Right cardiac atrium (tissue), 5 donors: ENCODE measurements around the gene HCAR3. TPM values are rescaled to one million over a fixed set of nuclear protein-coding genes. Genes with fewer than 3 reads are reported as not detected.
"Not testable (repeated sequence)": the region's sequence is repeated elsewhere in the genome, so short reads cannot be mapped to it uniquely, and the experiment has no call there.

ENCODE experiments used
- ATAC-seq, 2 donors: fragments of 200-7000 bp; cut with Tn5 transposase; one replicate each; pipeline versions ENCODE4 v1.8.0 to v1.9.1; 2020; ENCODE audit warnings: moderate library complexity in 2 of 2, mild to moderate bottlenecking in 1 of 2
- DNase-seq, 3 donors: peaks; one replicate each; pipeline ENCODE4 v3.0.0-alpha.2; 2020
- H3K27ac ChIP-seq: one replicate; pipeline ENCODE4 v1.5.1; 2013; ENCODE audit warnings: mild to moderate bottlenecking, low read length, control low read depth, moderate library complexity
- H3K27me3 ChIP-seq: one replicate; pipeline ENCODE4 v1.6.1; 2013; ENCODE audit not compliant: control insufficient read depth, insufficient read depth
- H3K4me1 ChIP-seq: one replicate; pipeline ENCODE4 v1.6.1; 2013; ENCODE audit warnings: low read length; ENCODE audit not compliant: control insufficient read depth, insufficient read depth
- H3K4me3 ChIP-seq: one replicate; pipeline ENCODE4 v1.5.1; 2013; ENCODE audit warnings: low read length, control low read depth
- H3K9me3 ChIP-seq: one replicate; pipeline ENCODE4 v1.6.1; 2013; ENCODE audit warnings: low read length; ENCODE audit not compliant: control insufficient read depth
- WGBS: extraction: QIAGEN DNeasy Blood & Tissue Kit; methylation state at CpG from one replicate; pipeline ENCODE4 v1.1.7; 2013; 5-methylcytosine and 5-hydroxymethylcytosine counted together
- intact Hi-C, 4 donors: fragments of 100-400 bp; cut with DNase I; formaldehyde crosslinking; loops; one replicate each; pipeline versions ENCODE4 v1.11.0 to v1.14.0; 2022 to 2023
- polyA plus RNA-seq: library from polyadenylated mRNA; stranded (reverse); fragments of 200-250 nt; gene quantifications from one replicate; pipeline ENCODE4 v1.2.3, GENCODE V29; 2013
- total RNA-seq, 4 donors: library from RNA; stranded (reverse); fragmentation: NEBNext Ultra II Directional; extraction: Animal tissue kit (Norgen Biotek cat#: 25700); gene quantifications; one replicate each; pipeline ENCODE4 v1.2.1, GENCODE V29; 2021
- donor health status: healthy with polysubstance abuse.
- donor health status: DM: no; HTN: yes; CAD: no.
- donor health status: DM: no; HTN: no; CAD: no.
- donor health status: DM: no; HTN: yes; CAD: no; lungs with severe emphysema.
- donor health status: DM: yes; HTN: yes; CAD: no.

HCAR3 gene
- total and polyA plus RNA-seq, 5 donors, result 0.05 TPM; not detected in 4

GRCh38 chr12:122691566-122691965 lies 25.0 kb downstream of the HCAR3 start:
- 78% methylated on average over 3 of the region's 3 CpGs for WGBS
- ATAC-seq (no peak), DNase-seq (no peak)
- H3K27ac ChIP-seq, result no peak overlapping the region
- H3K9me3 ChIP-seq, result no peaks in the 10 kb centered on the region
- no peaks in the 10 kb centered on the region for H3K27me3 ChIP-seq
- no peaks in the 10 kb centered on the region for H3K4me1 ChIP-seq
- H3K4me3 ChIP-seq, result no peak overlapping the region
- intact Hi-C loops, result no loop called here

- Histone ChIP-seq H3K4me1 (no peaks in the 10 kb centered on the region), H3K27me3 (no peaks in the 10 kb centered on the region), H3K4me3 (no peak overlapping the region), H3K9me3 (no peaks in the 10 kb centered on the region), H3K27ac (no peak overlapping the region)
- 88% methylated on average over 3 of the region's 3 CpGs for WGBS
- no peak for ATAC-seq
- DNase-seq, result no peak
- intact Hi-C loops, result no loop called here
Observed at GRCh38 chr12:122688291-122688690, 28.3 kb downstream of the HCAR3 start.

- Histone ChIP-seq H3K27me3 (no peaks in the 10 kb centered on the region), H3K4me1 (no peaks in the 10 kb centered on the region), H3K27ac (no peak overlapping the region), H3K9me3 (no peaks in the 10 kb centered on the region), H3K4me3 (no peak overlapping the region)
- ATAC-seq, result no peak
- DNase-seq, result no peak
- intact Hi-C loops, result no loop called here
- 44% methylated on average over 5 of the region's 5 CpGs for WGBS
Observed at GRCh38 chr12:122687086-122687485, 29.5 kb downstream of the HCAR3 start.

GRCh38 chr12:122686538-122686937 lies 30.1 kb downstream of the HCAR3 start:
- Histone ChIP-seq H3K9me3 (no peaks in the 10 kb centered on the region), H3K27ac (no peak overlapping the region), H3K4me3 (no peak overlapping the region), H3K27me3 (no peaks in the 10 kb centered on the region), H3K4me1 (no peaks in the 10 kb centered on the region)
- ATAC-seq (no peak), DNase-seq (no peak)
- intact Hi-C loops, result no loop called here
- 88% methylated on average over 3 of the region's 3 CpGs for WGBS

- intact Hi-C loops, result no loop called here
- Histone ChIP-seq H3K4me3 (no peak overlapping the region), H3K27ac (no peak overlapping the region), H3K27me3 (no peaks in the 10 kb centered on the region), H3K9me3 (no peaks in the 10 kb centered on the region), H3K4me1 (no peaks in the 10 kb centered on the region)
- ATAC-seq (no peak), DNase-seq (no peak)
- 76% methylated on average over 5 of the region's 5 CpGs for WGBS
Observed at GRCh38 chr12:122684297-122684813, 32.3 kb downstream of the HCAR3 start.

- ATAC-seq (peak; percentile 54 to 64), DNase-seq (no peak)
- Histone ChIP-seq H3K9me3 (no peaks in the 10 kb centered on the region), H3K4me3 (no peak overlapping the region), H3K4me1 (no peaks in the 10 kb centered on the region), H3K27ac (no peak overlapping the region), H3K27me3 (no peaks in the 10 kb centered on the region)
- WGBS, result 58% methylated on average over 4 of the region's 4 CpGs
- intact Hi-C loops, result no loop called here
Observed at GRCh38 chr12:122681814-122682213, 34.8 kb downstream of the HCAR3 start.

- intact Hi-C loops, ATAC-seq, H3K4me1 ChIP-seq, H3K27ac ChIP-seq, DNase-seq, H3K4me3 ChIP-seq, H3K27me3 ChIP-seq, H3K9me3 ChIP-seq: not testable (repeated sequence)
- WGBS, result 87% methylated on average over 6 of the region's 6 CpGs
Observed at GRCh38 chr12:122680989-122681388, 35.6 kb downstream of the HCAR3 start.

GRCh38 chr12:122676781-122677180 lies 39.8 kb downstream of the HCAR3 start:
- H3K27ac ChIP-seq, intact Hi-C loops, H3K9me3 ChIP-seq, H3K4me3 ChIP-seq, ATAC-seq, H3K4me1 ChIP-seq, DNase-seq, H3K27me3 ChIP-seq: not testable (repeated sequence)
- 95% methylated on average over 32 of the region's 32 CpGs for WGBS

- ATAC-seq, H3K4me1 ChIP-seq, H3K4me3 ChIP-seq, intact Hi-C loops, H3K9me3 ChIP-seq, DNase-seq, H3K27me3 ChIP-seq, H3K27ac ChIP-seq: not testable (repeated sequence)
- WGBS, result 87% methylated on average over 8 of the region's 8 CpGs
Observed at GRCh38 chr12:122676015-122676414, 40.6 kb downstream of the HCAR3 start.

GRCh38 chr12:122672515-122672914 lies 44.1 kb downstream of the HCAR3 start:
- H3K27me3 ChIP-seq, result no peaks in the 10 kb centered on the region
- 71% methylated on average over 2 of the region's 2 CpGs for WGBS
- DNase-seq (no peak), ATAC-seq (no peak)
- no peaks in the 10 kb centered on the region for H3K9me3 ChIP-seq
- intact Hi-C loops, result no loop called here
- H3K4me1 ChIP-seq, result no peaks in the 10 kb centered on the region
- no peak overlapping the region for H3K4me3 ChIP-seq
- no peak overlapping the region for H3K27ac ChIP-seq

GRCh38 chr12:122669397-122670070 lies 47.1 kb downstream of the HCAR3 start:
- WGBS, result 68% methylated on average over 5 of the region's 5 CpGs
- Histone ChIP-seq H3K4me3 (no peak overlapping the region), H3K9me3 (no peaks in the 10 kb centered on the region), H3K4me1 (no peaks in the 10 kb centered on the region), H3K27me3 (no peaks in the 10 kb centered on the region), H3K27ac (no peak overlapping the region)
- ATAC-seq (no peak), DNase-seq (no peak)
- intact Hi-C loops, result no loop called here

- no peak overlapping the region for H3K4me3 ChIP-seq
- no peaks in the 10 kb centered on the region for H3K9me3 ChIP-seq
- WGBS, result 82% methylated on average over 2 of the region's 2 CpGs
- no peak for ATAC-seq
- no peak overlapping the region for H3K27ac ChIP-seq
- intact Hi-C loops, result no loop called here
- no peaks in the 10 kb centered on the region for H3K27me3 ChIP-seq
- no peak for DNase-seq
- no peaks in the 10 kb centered on the region for H3K4me1 ChIP-seq
Observed at GRCh38 chr12:122668268-122668667, 48.3 kb downstream of the HCAR3 start.
